ENCODE measurements around the gene ANKRD27.

Gene ANKRD27

GRCh38 chr19:32558607-32559228 lies 116.3 kb downstream of the ANKRD27 start:
- DNase-seq = no peak

GRCh38 chr19:32555786-32556185 lies 119.2 kb downstream of the ANKRD27 start:
- DNase-seq = no peak

GRCh38 chr19:32550666-32551065 lies 124.3 kb downstream of the ANKRD27 start:
- DNase-seq = peak in 13 of 58 donors; percentile 1 to 39 (median 7)

Data from anterior cingulate cortex (tissue), 58 donors.